HG03520 (cell line): ENCODE data around the gene FOXN3.

Source experiments
- ATAC-seq: cut with Tn5 transposase; IDR thresholded peaks from one replicate; pipeline ENCODE4 v1.9.1; 2021; ENCODE audit warnings: mild to moderate bottlenecking, moderate library complexity; ENCODE audit not compliant: unreplicated experiment

Gene FOXN3

GRCh38 chr14:89386212-89386886 is 30.7 kb downstream of the FOXN3 start:
- ATAC-seq, result no peak

GRCh38 chr14:89384636-89385035 is 32.4 kb downstream of the FOXN3 start:
- ATAC-seq, result no peak

- peak; percentile 92 for ATAC-seq
Observed at GRCh38 chr14:89384023-89384422, 33.0 kb downstream of the FOXN3 start.

- ATAC-seq, result no peak
Observed at GRCh38 chr14:89382901-89383845, 33.9 kb downstream of the FOXN3 start.

- ATAC-seq, result no peak
Observed at GRCh38 chr14:89382487-89382886, 34.5 kb downstream of the FOXN3 start.

GRCh38 chr14:89379891-89380820 is 36.9 kb downstream of the FOXN3 start:
- no peak for ATAC-seq

GRCh38 chr14:89379006-89379405 is 38.0 kb downstream of the FOXN3 start:
- ATAC-seq, result no peak

GRCh38 chr14:89378119-89378518 is 38.9 kb downstream of the FOXN3 start:
- peak; percentile 80 for ATAC-seq

GRCh38 chr14:89377544-89377943 is 39.5 kb downstream of the FOXN3 start:
- ATAC-seq, result no peak

- ATAC-seq, result no peak
Observed at GRCh38 chr14:89374908-89375307, 42.1 kb downstream of the FOXN3 start.

- no peak for ATAC-seq
Observed at GRCh38 chr14:89373185-89373584, 43.8 kb downstream of the FOXN3 start.

GRCh38 chr14:89372512-89372883 is 44.5 kb downstream of the FOXN3 start:
- ATAC-seq, result no peak

- ATAC-seq, result no peak
Observed at GRCh38 chr14:89371585-89372511, 45.2 kb downstream of the FOXN3 start.

GRCh38 chr14:89370781-89371180 is 46.3 kb downstream of the FOXN3 start:
- no peak for ATAC-seq

- no peak for ATAC-seq
Observed at GRCh38 chr14:89370381-89370780, 46.7 kb downstream of the FOXN3 start.

GRCh38 chr14:89369656-89370055 is 47.4 kb downstream of the FOXN3 start:
- ATAC-seq, result no peak

- ATAC-seq, result no peak
Observed at GRCh38 chr14:89368490-89369477, 48.2 kb downstream of the FOXN3 start.

GRCh38 chr14:89367779-89368120 is 49.3 kb downstream of the FOXN3 start:
- no peak for ATAC-seq
